ENCODE measurements around the gene GIPC1.

GIPC1 gene

GRCh38 chr19:14494910-14495671, 836 bp downstream of the GIPC1 start:
- no peak for DNase-seq (ENCODE audit: low spot score)

- no peak for DNase-seq (ENCODE audit: low spot score)
Measured at GRCh38 chr19:14494411-14494810, 1.5 kb downstream of the GIPC1 start.

- DNase-seq (ENCODE audit: low spot score), result no peak
Measured at GRCh38 chr19:14492756-14493337, 3.1 kb downstream of the GIPC1 start.

GRCh38 chr19:14487370-14488125, 8.4 kb downstream of the GIPC1 start:
- no peak for DNase-seq (ENCODE audit: low spot score)

- no peak for DNase-seq (ENCODE audit: low spot score)
Measured at GRCh38 chr19:14482172-14482941, 13.6 kb downstream of the GIPC1 start.

- DNase-seq (ENCODE audit: low spot score), result no peak
Measured at GRCh38 chr19:14480700-14481079, 15.2 kb downstream of the GIPC1 start.

GRCh38 chr19:14479975-14480699, 15.8 kb downstream of the GIPC1 start:
- no peak for DNase-seq (ENCODE audit: low spot score)

GRCh38 chr19:14479309-14479974, 16.5 kb downstream of the GIPC1 start:
- DNase-seq (ENCODE audit: low spot score), result no peak

GRCh38 chr19:14478113-14478545, 17.8 kb downstream of the GIPC1 start:
- DNase-seq (ENCODE audit: low spot score), result no peak

- no peak for DNase-seq (ENCODE audit: low spot score)
Measured at GRCh38 chr19:14477418-14478112, 18.4 kb downstream of the GIPC1 start.

GRCh38 chr19:14476673-14477401, 19.1 kb downstream of the GIPC1 start:
- DNase-seq (ENCODE audit: low spot score), result no peak

GRCh38 chr19:14476327-14476672, 19.6 kb downstream of the GIPC1 start:
- DNase-seq (ENCODE audit: low spot score), result no peak

- no peak for DNase-seq (ENCODE audit: low spot score)
Measured at GRCh38 chr19:14475251-14476073, 20.5 kb downstream of the GIPC1 start, which contains the start of gene PTGER1. TSS of gene PTGER1 (minus strand) at chr19:14475354. CDS start at chr19:14474320, 1,034 bp downstream.

- no peak for DNase-seq (ENCODE audit: low spot score)
Measured at GRCh38 chr19:14474827-14475226, 21.1 kb downstream of the GIPC1 start.

GRCh38 chr19:14473978-14474578, 21.8 kb downstream of the GIPC1 start:
- DNase-seq (ENCODE audit: low spot score), result no peak

- no peak for DNase-seq (ENCODE audit: low spot score)
Measured at GRCh38 chr19:14473073-14473977, 22.6 kb downstream of the GIPC1 start.

GRCh38 chr19:14472202-14472938, 23.6 kb downstream of the GIPC1 start:
- no peak for DNase-seq (ENCODE audit: low spot score)

All from globus pallidus (tissue), 1 donor.